Stimulated activated CD4-positive, alpha-beta T cell treated with anti-CD3 and anti-CD28 coated beads, Interleukin-4, amount 100 ng/mL, for 48 hours (primary cell): ENCODE measurements around the gene TMF1.

Source experiments
- DNase-seq, 2 donors: peaks; one replicate each; pipeline ENCODE4 v3.0.0-alpha.2; 2020; ENCODE audit warnings: low read depth in 2 of 2

The TMF1 gene

DNA sequence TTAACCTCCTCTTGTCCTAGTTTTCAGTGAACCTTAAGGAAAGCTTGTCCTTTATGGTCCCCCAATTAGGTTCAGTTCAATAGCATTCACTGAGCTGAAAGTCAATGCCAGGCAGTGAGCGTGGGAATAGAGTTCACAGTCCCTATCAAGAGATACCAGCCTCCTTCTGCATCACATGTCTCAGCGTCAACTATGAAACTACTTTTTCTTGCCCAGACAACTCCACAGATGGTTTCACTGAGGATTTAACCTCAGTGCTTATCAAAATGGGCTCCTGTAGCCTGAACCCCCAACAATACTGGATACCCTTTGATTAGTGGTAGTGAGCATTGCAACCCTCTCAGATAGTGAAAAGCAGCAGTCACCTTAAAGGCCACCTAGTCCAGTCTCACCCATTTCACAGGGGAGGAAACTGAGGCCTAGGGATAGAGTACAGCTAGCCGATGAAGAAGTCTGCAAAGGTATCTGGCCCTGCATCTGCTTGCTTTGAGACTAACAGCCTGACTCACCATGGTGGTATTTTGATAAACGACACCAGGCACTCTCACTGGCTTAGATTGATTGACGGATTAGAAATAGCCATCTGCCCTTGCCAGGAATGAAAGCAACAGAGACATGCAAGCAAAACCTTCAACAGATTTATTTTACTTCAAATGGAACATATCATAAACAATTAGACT lies 29.6 kb upstream of the TMF1 start:
- no peak for DNase-seq

DNA sequence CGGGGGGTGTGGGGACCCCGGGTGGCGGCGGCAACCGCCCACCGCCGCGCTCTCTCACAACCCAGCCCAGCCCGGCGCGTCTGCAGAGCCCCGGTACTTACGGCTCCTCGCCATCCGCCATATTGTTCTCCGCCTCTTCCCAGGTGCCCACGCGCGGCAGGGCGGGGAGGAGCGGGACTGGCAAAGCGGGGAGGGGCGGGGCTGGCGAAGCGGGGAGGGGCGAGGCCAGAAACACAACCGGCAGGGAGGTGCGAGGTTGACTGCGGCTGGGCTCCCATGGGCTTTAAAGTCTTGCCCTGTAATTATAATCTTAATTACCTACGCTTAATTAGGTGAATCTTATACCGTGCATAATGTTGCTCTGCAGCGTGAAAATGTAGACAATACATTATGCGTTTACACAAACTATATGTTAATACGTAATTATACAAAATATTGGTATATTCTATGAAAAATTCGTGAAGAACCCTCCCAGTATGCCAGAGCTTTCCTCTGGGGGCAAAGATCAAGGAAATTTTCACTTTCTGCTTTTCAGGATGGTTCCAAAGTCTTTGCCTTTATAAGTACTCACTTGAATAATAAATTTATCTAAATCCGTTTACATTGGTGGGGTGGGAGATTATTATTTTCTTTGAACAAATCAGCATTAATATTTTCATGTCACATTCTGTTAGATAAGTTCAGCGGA lies 28.2 kb upstream of the TMF1 start, which contains the start of gene UBA3:
UBA3 (minus strand) TSS at position 133 of the 688 bp plus-strand sequence; CDS start at position 121, 12 bp downstream.
- peak; percentile 93 for DNase-seq

DNA sequence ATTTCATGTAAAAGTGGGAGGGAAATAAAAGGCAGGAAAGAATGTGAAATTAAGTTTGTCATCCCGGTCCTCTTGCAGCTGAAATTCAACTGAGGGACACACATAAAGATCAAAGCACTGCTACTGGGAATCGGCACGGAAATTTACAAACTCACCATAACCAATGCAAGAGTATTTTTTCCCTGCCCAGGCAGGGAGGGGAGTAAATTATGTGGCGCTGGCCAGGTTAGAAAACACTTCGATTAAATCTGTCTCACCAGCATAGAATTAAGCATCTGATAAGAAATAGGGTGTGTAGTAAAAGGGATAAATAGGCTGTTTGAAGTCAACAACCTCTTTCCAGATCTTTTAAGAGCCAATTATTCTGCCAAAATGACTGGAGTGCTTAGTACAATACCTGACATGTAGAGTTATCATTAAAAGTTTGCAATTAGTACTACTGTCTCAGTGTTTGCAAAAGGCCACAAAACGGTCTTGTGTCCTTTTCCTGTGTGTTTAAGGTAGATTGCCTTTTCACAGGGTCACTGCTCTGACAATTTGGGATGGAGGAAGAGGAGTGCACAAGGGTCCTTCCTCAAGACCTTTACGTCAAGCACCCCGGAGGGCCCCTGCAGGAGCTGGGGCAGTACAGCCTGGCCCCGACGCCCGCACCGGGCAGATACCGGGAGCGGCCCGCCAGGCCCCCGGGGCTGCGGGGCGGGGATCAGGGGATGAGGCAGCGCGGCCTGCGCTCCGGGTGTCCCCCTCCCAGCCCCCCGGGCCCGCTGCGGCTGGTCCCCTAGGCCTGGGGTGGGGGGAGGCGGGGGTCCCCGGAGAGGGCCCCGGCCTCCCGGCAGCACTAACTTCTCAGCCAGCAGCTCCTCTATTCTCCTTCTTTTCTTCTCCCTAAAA lies 27.4 kb upstream of the TMF1 start:
- no peak for DNase-seq

DNA sequence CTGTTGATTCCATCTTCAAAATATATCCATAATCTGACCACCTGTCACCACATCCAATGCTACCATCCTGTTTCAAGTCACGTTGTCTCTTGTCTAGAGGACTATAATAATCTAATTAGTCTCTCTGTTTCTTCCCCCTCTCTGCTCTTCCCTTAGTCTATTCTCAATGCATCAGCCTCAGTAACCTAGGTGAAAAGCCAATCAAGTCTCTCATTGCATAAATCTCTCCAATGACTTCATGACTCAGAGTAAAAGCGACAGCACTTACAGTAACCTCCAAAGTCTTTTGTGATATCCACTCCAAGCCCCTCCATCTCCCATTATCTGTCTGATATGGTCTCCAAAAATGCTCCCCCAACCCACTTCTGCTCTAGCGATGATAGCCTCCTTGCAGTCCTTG lies 20.8 kb upstream of the TMF1 start:
- DNase-seq, result no peak

DNA sequence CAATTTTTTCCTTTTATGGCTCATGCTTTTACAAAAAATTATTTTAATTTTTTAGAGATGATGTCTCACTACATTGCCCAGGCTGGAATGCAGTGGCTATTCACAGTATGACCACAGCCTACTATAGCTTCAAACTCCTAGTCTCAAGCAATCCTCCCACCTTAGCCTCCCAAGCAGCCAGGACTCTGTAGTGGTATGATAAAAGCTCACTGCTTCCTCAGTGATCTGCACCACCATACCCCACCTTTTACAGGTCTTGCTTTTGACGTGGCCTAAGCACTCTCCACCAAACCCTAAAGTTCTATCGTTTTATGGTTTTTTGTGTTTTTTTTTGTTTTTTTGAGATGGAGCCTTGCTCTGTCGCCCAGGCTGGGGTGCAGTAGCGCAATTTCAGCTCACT lies 14.0 kb upstream of the TMF1 start:
- no peak for DNase-seq

DNA sequence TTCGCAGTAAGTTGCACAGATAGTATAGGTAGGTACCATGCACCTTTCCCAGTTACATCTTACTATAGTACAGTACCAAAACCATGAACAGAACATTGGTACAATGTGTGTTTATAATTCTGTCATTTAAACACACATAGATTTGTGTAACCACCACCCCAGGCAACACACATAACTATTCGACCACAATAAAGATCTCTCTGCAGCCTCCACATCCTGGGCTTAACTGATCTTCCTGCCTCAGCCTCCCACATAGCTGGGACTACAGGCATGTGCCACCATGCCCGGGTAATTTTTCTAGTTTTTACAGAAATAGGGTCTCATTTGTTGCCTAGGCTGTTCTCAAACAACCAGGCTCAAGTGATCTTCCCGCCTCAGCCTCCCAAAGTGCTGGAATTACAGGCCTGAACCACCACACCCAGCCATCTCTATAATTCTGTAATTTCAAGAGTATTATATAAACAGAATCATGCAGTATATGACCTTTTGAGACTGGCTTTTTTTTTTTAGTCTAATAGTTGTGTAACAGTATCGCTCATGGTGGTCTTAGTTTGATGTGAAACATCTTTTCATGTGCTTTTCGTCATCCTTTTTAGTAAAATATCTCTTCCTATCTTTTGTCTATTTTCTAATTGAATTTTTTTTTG lies 13.3 kb upstream of the TMF1 start:
- no peak for DNase-seq

DNA sequence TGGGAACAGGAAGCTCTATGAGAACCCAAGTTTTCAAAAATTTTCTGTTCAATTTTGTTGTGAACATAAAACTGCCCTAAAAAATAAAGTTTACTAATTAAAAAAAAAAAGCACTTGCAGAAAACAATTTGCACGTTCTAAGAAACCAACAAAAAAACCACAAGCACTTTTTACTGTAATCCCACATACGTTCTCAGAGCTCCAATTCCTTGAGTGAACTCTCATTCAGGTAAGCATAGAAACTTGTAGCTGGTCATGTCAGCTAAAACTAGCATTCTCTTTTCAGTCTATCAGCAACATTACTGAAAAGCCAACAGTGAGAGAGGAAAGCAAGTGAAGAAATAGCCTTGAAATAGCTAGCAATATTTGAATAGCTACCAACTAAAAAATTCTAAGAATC lies 11.5 kb upstream of the TMF1 start:
- no peak for DNase-seq

DNA sequence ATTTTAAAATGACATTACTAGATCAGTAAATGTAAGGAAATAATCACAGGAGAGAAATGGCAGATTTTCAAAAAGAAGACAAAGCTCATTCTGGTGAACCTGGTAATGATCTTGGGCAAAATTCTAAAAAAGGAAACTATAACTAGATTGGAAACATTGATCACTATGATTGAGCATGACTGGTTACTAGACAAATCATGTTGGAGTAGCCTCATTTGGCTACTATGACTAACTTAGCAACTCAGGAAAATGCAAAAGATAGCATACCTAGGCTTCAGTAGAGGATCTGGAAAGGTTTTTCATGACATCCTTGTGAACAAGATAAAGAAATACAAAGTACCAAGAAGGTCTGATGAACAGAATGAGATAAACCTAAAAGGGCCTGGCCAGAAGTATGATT lies 7.6 kb upstream of the TMF1 start:
- DNase-seq, result no peak

DNA sequence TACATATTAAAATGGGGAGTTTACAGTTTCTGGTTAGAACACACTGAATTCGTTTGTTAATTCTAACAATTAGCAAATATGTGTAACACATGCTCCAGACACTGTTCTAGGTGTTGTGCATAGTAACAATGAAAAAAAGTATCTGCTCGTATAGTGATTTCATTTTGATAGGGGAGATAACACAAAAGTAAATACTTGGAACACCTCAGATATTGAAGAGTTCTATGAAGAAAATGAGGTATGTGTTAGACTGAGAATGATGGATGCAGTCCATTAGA lies 6.8 kb upstream of the TMF1 start:
- no peak for DNase-seq

DNA sequence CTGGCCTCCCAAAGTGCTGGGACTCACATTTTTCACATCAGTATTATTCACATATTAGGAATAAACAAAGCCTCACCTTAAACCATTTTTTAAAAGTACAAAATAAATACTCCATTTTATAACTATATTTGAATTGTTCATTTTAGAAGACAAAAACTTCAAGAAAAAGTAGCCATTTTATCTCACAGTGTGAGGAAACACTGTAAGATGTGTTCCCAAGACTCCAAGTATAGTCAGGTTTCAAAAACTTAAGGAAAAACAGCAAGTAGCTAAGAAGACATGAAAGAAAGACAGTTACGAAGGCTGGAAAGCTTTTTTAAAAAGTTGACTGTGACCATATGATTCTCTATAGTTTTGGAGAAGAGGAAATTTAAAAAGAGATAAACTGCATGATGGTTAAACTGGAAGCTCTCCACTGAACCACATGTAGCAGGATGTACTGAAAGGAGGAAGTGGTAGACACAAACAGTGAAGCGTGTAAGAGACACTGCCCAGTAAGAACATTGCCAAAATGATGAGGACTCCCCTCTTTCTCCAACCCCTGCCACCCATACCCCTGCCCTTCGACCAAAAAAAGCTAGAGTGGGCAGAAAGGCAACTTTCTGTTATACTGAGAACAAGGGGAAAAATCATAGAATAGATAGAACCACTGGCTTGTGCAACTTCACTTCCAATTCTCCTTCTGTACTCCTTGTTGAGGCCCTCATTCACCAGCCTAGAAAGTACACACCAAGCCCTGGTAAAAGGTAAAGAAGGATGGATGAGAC lies 6.2 kb upstream of the TMF1 start:
- DNase-seq, result no peak

DNA sequence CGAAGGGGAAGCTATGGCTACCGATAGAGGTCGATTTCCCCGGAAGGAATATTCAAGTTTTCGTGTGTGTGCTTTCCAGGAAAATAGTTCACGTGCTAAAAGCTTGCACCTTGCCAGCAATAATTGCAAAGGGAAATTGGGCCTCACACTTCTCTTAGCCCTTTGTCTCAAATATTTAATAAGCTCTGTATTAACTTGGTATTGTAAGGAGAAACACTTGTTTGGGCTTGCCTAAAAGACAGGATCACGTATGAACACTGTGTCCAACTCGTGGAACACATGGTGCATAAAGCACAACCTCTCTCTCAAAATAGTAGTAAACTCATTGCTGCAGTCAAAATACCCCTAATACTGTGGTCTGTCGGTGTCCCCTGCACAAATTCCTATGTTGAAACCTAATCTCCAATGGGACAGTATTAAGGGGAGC lies 352 bp upstream of the TMF1 start:
- no peak for DNase-seq

DNA sequence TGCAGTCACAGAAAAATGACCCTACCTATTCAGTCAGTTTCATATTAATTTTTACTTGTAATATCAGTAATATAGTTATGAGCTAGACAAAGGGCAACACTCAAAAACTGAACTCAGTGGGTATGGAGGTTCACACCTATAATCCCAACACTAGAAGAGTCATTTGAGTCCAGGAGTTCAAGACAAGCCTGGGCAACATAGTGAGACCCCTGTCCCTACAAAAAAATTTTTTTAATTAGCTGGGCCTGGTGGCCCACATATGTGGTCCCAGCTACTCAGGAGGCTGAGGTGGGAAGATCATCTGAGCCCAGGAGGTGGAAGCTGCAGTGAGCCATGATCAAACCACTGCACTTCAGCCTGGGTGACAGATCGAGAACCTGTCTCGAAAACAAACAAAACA lies 3.1 kb downstream of the TMF1 start:
- no peak for DNase-seq

DNA sequence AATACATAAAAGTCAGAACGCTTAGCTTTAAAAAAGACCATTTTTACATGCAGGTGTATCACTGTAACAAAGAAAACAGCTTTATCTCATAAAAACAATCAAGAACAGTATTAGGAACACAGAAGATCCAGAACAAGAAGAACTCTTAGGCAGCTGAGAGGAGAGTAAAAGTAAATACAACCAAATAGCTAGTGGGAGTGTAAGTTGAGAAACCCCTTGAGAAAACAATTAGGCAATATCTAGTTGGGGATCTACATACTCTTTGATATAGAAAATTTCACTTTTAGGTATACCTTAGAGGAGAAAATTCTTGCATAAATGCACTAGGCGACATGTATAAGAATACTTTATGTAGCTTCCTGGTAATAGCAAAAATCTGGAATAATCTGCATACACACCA lies 7.5 kb downstream of the TMF1 start:
- DNase-seq, result no peak

DNA sequence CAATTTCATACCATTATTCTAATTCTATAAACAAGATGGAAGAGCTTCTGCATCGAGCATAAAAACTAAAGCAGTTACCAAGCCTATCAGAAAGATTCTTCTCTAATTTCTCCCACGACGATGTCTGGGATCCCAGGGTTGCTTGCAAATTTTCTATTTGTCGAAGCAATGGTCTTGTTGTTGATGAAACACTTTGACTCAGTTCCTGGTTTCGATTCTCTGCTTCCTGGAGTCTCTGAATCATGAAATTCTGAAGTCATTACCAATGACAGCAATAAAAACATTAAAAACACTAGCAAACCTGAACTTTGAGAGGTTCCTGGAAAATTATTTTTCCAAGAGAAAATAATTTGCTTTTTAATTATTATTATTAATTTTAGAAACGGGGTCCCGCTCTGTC lies 18.7 kb downstream of the TMF1 start:
- DNase-seq, result no peak

DNA sequence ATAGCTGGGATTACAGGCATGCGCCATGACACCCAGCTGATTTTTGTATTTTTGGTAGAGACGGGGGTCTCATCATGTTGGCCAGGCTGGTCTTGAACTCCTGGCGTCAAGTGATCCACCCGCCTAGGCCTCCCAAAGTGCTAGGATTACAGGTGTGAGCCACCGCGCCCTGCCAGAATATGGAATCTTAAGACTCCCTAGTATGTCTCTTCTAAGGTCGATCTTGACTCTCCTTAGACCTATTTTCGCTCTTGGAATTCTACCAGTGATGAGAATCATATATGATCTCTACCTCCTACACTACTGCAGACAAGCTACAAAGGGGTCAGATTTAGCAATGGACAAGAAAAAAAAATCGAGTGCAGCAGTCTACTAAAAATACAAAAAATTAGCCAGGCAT lies 19.4 kb downstream of the TMF1 start:
- DNase-seq, result no peak

DNA sequence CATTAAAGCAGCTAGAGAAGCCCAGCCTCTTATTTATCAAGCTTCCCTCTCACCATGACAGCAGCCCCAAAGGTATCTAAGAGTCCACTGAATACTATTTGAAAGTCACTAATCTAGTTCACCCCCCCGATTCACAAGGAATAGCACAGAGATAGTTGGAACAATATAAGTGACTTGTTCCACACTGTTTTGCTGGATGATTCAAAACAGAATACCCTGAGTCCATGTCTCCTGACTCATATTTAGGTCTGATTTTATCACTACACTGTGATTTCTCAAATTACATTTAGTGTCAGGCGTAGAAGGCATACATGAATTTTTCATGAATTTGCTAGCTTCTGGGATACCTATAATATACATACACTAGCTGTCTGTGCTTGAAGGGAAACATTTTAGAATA lies 20.0 kb downstream of the TMF1 start:
- DNase-seq, result no peak

DNA sequence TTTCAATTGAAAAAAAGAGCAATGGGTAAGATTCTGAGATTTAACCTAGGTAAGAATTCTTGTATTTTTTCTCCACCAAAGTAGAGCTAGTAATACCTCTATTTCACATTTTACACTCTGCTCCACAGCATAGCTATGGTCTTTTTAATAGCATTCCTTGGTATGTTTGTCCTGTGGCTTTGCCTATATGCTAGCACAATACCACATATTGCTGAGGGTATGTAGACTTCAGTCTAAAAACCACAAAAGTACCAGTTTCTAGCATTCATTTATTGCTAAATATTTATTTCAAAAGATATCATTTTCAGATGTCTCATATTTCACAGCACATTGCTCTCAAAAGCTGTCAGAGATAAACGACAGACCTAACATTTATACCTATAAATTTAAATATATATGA lies 20.5 kb downstream of the TMF1 start:
- DNase-seq, result no peak

DNA sequence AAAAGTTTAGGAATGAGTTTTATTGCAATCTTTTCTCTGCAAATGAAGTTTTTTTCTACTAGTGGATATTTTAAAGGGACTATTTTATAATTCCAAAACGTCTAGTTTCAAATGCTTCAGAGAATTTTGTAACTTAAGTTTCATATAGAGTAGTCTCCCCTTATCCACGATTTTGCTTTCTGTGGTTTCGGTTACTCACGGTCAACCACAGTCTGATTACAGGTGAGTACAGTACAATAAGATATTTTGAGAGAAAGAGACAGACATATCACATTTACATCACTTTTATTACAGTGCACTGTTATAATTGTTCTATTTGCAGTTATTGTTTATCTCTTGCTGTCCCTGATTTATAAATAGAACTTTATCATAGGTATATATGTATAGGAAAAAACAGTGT lies 31.3 kb downstream of the TMF1 start:
- DNase-seq, result no peak

DNA sequence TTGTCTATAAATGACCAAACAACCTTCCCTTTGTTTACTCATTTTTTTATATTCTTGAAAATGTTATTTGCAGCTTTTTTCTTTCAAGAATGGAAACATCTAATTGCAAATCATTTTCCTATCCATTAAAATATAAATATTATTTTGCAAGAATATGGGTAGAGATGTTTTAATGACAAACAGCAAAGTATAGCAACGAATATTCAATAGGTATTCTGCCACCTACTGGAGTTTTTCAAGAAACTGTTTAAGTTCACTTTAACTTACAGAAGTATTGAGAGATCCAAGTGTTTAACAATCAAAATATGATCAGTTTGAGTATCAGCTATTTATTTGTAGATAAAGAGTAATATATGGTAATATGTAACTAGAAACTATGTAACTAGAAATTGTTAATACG lies 31.7 kb downstream of the TMF1 start:
- DNase-seq, result no peak

DNA sequence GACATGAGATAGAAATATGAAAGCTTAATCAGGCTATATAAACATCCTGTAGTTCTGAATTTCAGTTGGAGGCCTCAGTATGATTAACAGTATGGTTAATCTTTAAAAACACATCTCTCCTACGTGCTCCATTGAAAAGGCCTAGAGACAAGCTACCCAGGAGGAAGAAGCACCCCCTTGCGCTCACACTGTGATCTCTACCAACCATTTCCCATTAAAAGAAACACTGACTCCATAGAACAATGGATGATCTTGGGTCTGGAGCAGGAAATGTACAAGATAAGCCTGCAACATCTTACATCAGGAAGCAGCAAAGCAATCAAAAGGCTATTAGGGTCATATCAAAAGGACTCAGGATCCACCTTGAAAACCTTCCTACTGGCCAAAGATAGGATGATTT lies 35.2 kb downstream of the TMF1 start:
- no peak for DNase-seq

DNA sequence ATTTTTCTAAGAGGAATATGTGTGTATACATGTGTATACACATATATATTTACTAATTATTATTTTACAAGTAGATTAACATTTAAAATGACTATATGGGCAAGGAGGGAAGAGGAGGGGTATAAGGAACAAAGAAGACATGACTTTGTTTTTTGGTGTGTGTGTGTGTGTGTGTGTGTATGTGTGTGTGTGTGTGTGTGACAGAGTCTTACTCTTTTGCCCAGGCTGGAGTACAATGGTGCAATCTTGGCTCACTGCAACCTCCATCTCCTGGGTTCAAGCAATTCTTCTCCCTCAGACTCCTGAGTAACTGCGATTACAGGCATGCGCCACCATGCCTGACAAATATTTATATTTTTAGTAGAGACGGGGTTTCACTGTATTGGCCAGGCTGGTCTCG lies 36.0 kb downstream of the TMF1 start:
- DNase-seq, result no peak
